H1 (cell line): ENCODE results near the gene HIBCH.

ENCODE experiments used
- CTCF ChIP-seq, 3 experiments: IDR thresholded peaks; 1 replicate in 2 of 3; 2 replicates in 1 of 3; pipeline versions ENCODE4 v1.5.1 to v1.6.1; 2011; ENCODE audit warnings: low read length in 3 of 3, mild to moderate bottlenecking in 3 of 3, inconsistent platforms in 2 of 3, low read depth in 1 of 3, moderate library complexity in 1 of 3; ENCODE audit not compliant: insufficient read depth in 1 of 3; ENCODE audit errors: control extremely low read depth in 1 of 3
- POLR2A ChIP-seq, 2 experiments: IDR thresholded peaks; 1 replicate in 1 of 2; 2 replicates in 1 of 2; pipeline ENCODE4 v1.6.1; 2011; ENCODE audit warnings: low read depth in 2 of 2, low read length in 2 of 2, mild to moderate bottlenecking in 2 of 2; ENCODE audit errors: control extremely low read depth in 1 of 2
- SP2 ChIP-seq: IDR thresholded peaks from 2 replicates; pipeline ENCODE4 v1.6.1; 2012; ENCODE audit warnings: mild to moderate bottlenecking, low read length, inconsistent platforms

GRCh38 chr2:190186238-190186637, 133.4 kb downstream of the HIBCH start:
- TF ChIP-seq SP2 = no peak
- TF ChIP-seq CTCF (IDR thresholded peaks at IDR 0.05; ENCODE audit: control extremely low read depth in 1 of 3, insufficient read depth in 1 of 3, low read depth in 1 of 3, low read length in 3 of 3) = no peak
- TF ChIP-seq POLR2A (IDR thresholded peaks at IDR 0.05; ENCODE audit: control extremely low read depth in 1 of 2, low read depth in 2 of 2, low read length in 2 of 2) = no peak
